Measurements from ENCODE around the gene WDR18. TPM values are rescaled to one million over a fixed set of nuclear protein-coding genes. Genes with fewer than 3 reads are reported as not detected.

The WDR18 gene
- total RNA-seq, 1 experiment from 2014 or later = 124 TPM

GRCh38 chr19:937259-937694 lies 46.9 kb upstream of the WDR18 start:
- TF ChIP-seq, protein P1, sequence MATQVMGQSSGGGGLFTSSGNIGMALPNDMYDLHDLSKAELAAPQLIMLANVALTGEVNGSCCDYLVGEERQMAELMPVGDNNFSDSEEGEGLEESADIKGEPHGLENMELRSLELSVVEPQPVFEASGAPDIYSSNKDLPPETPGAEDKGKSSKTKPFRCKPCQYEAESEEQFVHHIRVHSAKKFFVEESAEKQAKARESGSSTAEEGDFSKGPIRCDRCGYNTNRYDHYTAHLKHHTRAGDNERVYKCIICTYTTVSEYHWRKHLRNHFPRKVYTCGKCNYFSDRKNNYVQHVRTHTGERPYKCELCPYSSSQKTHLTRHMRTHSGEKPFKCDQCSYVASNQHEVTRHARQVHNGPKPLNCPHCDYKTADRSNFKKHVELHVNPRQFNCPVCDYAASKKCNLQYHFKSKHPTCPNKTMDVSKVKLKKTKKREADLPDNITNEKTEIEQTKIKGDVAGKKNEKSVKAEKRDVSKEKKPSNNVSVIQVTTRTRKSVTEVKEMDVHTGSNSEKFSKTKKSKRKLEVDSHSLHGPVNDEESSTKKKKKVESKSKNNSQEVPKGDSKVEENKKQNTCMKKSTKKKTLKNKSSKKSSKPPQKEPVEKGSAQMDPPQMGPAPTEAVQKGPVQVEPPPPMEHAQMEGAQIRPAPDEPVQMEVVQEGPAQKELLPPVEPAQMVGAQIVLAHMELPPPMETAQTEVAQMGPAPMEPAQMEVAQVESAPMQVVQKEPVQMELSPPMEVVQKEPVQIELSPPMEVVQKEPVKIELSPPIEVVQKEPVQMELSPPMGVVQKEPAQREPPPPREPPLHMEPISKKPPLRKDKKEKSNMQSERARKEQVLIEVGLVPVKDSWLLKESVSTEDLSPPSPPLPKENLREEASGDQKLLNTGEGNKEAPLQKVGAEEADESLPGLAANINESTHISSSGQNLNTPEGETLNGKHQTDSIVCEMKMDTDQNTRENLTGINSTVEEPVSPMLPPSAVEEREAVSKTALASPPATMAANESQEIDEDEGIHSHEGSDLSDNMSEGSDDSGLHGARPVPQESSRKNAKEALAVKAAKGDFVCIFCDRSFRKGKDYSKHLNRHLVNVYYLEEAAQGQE (IDR thresholded peaks at IDR 0.05; ENCODE audit: low read depth) = no peak
- no peak for TF ChIP-seq SP1 (IDR thresholded peaks at IDR 0.05; ENCODE audit: low read depth)
- TF ChIP-seq EGR1 (IDR thresholded peaks at IDR 0.05; ENCODE audit: low read depth) = no peak
- no peak for TF ChIP-seq YY1 (IDR thresholded peaks at IDR 0.05; ENCODE audit: extremely low read depth, insufficient replicate concordance, low read depth, low read length)
- no peak for TF ChIP-seq ELF1 (IDR thresholded peaks at IDR 0.05; ENCODE audit: borderline replicate concordance, low read depth)
- no peak for TF ChIP-seq RAD21 (IDR thresholded peaks at IDR 0.05; ENCODE audit: low read depth)
- TF ChIP-seq TCF7L2 (IDR thresholded peaks at IDR 0.05; ENCODE audit: borderline replicate concordance, extremely low read depth, insufficient read depth, insufficient read length) = no peak
- TF ChIP-seq CEBPB (IDR thresholded peaks at IDR 0.05; ENCODE audit: low read depth) = no peak
- no peak for TF ChIP-seq EZH2phosphoT487 (IDR thresholded peaks at IDR 0.05; ENCODE audit: borderline replicate concordance)
- no peak for TF ChIP-seq ZFX (IDR thresholded peaks at IDR 0.05)
- no peak for TF ChIP-seq SRF (IDR thresholded peaks at IDR 0.05; ENCODE audit: low read depth)
- DNase-seq (ENCODE audit: low read depth, low spot score) = no peak
- no TSS peak for BruUV-seq (replicated peaks)
- CTCF ChIA-PET = no interaction called here
- Histone ChIP-seq H4K20me1 (ENCODE audit: insufficient read depth) (no peaks in the 10 kb centered on the region), H3K27me3 (ENCODE audit: insufficient read depth, low read length) (no peaks in the 10 kb centered on the region), H3K9me2 (ENCODE audit: insufficient read depth) (no peaks in the 10 kb centered on the region), H3K36me3 (ENCODE audit: control insufficient read depth in 1 of 2, insufficient read depth in 2 of 2, low read length in 2 of 2) (no peaks in the 10 kb centered on the region), H3K4me3 (replicated peaks in 1 of 2; ENCODE audit: low read depth in 1 of 2, low read length in 2 of 2) (no peak overlapping the region), H3K79me2 (ENCODE audit: insufficient read depth, low read length) (peaks cover 11% of the 10 kb centered on the region; the same call in 1 of the 2 replicates), H3K4me2 (ENCODE audit: low read length) (no peak overlapping the region), H3K4me1 (ENCODE audit: control insufficient read depth in 1 of 2, insufficient read depth in 2 of 2, low read length in 2 of 2) (peaks cover 40 to 44% of the 10 kb centered on the region in 2 experiments), H3K27ac (ENCODE audit: low read depth, low read length) (no peak overlapping the region), H2AFZ (ENCODE audit: low read depth, low read length, poor library complexity, severe bottlenecking) (no peak overlapping the region), H3K9me3 (ENCODE audit: control insufficient read depth in 1 of 2, insufficient read depth in 1 of 2, low read depth in 1 of 2, low read length in 2 of 2) (no peaks in the 10 kb centered on the region), H3K9ac (ENCODE audit: low read length) (no peak overlapping the region)
- intact Hi-C loops (cut with micrococcal nuclease) = no loop called here
- no peak for ATAC-seq
- POLR2A ChIA-PET = no interaction called here
- RAD21 ChIA-PET (ENCODE audit: low non-redundant PET in 1 of 2, low total read pairs in 2 of 2, uncharacterized antibody in 2 of 2, unreplicated experiment in 2 of 2) = no interaction called here

Data from HCT116 (cell line).